ENCODE data around the gene A3GALT2. TPM values are rescaled to one million over a fixed set of nuclear protein-coding genes. Genes with fewer than 3 reads are reported as not detected.

Gene A3GALT2
- total and polyA plus RNA-seq, 9 of the 15 experiments (the other 6 are each of a cell fraction or from before 2014, with no cell fraction given), result not detected

GRCh38 chr1:33334081-33334552, 13.2 kb upstream of the A3GALT2 start (continued):
- TF ChIP-seq ZHX1 (conservative IDR thresholded peaks at IDR 0.05; ENCODE audit: low read length), result no peak
- no peak for TF ChIP-seq CGGBP1 (CRISPR knock-in tag; IDR thresholded peaks at IDR 0.05)
- TF ChIP-seq ZNF707 (CRISPR knock-in tag; conservative IDR thresholded peaks at IDR 0.05), result no peak
- no peak for TF ChIP-seq RBBP5 (IDR thresholded peaks at IDR 0.05; ENCODE audit: borderline replicate concordance, insufficient read depth, low read length, poor library complexity, severe bottlenecking)
- no peak for TF ChIP-seq MTA3 (IDR thresholded peaks at IDR 0.05; ENCODE audit: borderline replicate concordance)
- TF ChIP-seq BACH1 (tag; IDR thresholded peaks at IDR 0.05), result no peak
- no peak for TF ChIP-seq KLF13 (tag; IDR thresholded peaks at IDR 0.05; ENCODE audit: borderline replicate concordance, low read depth)
- no peak for TF ChIP-seq ZNF239 (CRISPR knock-in tag; IDR thresholded peaks at IDR 0.05)
- no peak for TF ChIP-seq E2F5 (CRISPR knock-in tag; IDR thresholded peaks at IDR 0.05)
